ENCODE data around the gene ZDHHC11B. TPM values are rescaled to one million over a fixed set of nuclear protein-coding genes. Genes with fewer than 3 reads are reported as not detected.
"Not testable (repeated sequence)": the region's sequence is repeated elsewhere in the genome, so short reads cannot be mapped to it uniquely, and the experiment has no call there.

The ZDHHC11B gene
- total RNA-seq, 1 donor from 2014 or later, result 0.64 TPM

- not testable (repeated sequence) for H3K4me3 ChIP-seq, H3K27ac ChIP-seq, H3K36me3 ChIP-seq, H3K27me3 ChIP-seq, H3K4me1 ChIP-seq
- peaks cover 0 to 14% of the 10 kb centered on the region in 2 donors for H3K9me3 ChIP-seq
- intact Hi-C loops (cut with DNase I), result loop anchor here (10.0 kb wide), 1 partner anchor 113 kb away; no protein-coding TSS in a partner anchor
- DNase-seq (ENCODE audit: low spot score in 2 of 2), result peak in 1 of 2 donors; percentile 60
These were observed 2.8 kb upstream of the ZDHHC11B start for GRCh38 chr5:787224-787856.

DNA sequence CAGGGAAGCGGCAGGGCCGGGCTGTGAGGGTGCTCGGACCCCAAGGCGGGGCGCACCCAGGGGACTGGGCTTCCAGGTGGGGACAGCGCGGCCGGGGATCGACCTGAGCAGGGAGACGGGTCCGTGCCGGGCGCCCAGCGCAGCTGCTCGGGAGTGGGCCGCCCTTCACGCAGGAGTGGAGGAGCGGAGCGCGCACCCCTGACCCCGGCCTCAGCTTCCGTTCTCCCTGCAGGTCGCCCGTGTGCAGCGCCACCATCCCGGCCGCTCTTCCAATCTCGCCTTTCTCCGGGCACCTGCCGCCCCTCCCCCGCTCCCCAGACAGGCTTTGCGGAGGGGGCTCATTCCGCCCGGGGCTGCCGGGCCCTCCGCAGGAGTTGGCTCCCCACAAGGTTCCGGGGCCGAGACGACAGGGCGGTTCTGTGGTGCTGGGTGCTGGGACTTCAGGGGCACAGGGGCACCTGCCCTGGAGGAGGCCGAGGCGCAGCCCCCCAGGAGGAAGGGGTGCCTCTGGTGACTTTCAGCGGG lies 714 bp upstream of the ZDHHC11B start:
- not testable (repeated sequence) for H3K9me3 ChIP-seq, H3K27me3 ChIP-seq, H3K27ac ChIP-seq, H3K36me3 ChIP-seq, H3K4me1 ChIP-seq
- DNase-seq (ENCODE audit: low spot score in 2 of 2), result peak in 1 of 2 donors; percentile 65
- H3K4me3 ChIP-seq, result peak overlapping the region; percentile 72 to 83
- intact Hi-C loops (cut with DNase I), result loop anchor here (2.0 to 10.0 kb wide), 2 partner anchors 110 to 172 kb away; partner anchors contain the start of gene CEP72

DNA sequence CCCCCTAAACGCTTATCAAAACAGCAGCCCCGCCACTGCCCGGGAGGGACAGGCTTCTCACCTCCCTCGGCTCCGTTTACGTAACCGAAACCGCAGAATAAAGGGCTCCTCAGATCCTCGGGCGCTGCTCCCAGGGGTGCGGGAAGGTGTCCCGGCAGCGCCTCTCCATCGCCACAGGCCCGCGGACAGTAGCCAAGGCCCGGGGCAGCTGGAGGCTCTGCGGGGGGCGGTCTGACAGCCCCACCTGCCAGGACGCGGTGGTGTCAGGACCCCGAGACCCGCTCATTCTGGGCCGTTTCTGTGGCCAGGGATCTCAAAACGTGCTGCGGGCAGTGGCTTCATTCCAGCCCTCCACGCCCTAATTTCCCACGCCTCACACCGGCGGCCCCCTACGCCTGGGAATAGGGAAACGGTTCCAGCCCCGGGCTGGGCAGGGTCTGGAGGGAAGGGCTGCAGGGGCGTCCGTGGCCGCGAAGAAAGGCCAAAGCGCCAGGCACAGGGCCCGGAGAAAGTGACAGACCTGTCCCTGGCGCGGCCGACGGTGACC lies 575 bp downstream of the ZDHHC11B start:
- H3K36me3 ChIP-seq, H3K27me3 ChIP-seq, H3K27ac ChIP-seq, H3K9me3 ChIP-seq, H3K4me1 ChIP-seq: not testable (repeated sequence)
- H3K4me3 ChIP-seq, result peak overlapping the region; percentile 72 to 83
- intact Hi-C loops (cut with DNase I), result loop anchor here (2.0 to 10.0 kb wide), 2 partner anchors 109 to 171 kb away; partner anchors contain the start of gene CEP72
- DNase-seq (ENCODE audit: low spot score in 2 of 2), result peak in 1 of 2 donors; percentile 65

DNA sequence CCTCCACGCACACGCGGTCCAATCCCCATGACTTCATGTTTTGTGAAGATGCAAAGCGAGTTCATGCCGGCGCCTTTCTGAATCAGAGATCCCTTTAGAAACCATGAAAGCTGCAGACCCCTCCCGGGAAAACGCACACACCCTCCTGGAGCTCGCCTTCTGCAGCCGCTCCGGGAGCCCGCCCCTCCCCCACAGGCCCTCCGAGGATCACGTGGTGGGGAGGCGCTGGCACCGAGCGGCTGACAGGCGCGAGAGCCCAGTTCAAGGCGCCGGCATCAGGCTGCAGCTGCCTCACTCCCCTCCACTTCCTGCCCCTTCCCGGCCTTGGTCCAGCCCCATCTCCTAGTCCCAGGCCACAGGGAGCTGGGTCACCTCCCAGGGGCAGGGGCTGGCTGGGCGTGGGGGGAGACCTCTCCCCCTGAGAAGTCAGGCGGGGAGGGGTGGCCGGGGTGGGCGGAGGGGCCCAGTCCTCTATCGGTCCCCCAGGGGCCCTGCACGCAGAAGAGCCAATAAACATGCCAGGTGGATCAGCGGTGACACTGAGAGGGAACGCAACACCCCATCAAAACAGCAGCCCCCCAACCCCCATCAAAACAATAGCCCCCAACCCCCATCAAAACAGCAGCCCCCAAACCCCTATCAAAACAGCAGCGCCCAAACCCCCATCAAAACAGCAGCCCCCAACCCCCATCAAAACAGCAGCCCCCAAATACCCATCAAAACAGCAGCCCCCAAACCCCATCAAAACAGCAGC lies 1.3 kb downstream of the ZDHHC11B start:
- not testable (repeated sequence) for H3K36me3 ChIP-seq, H3K9me3 ChIP-seq, H3K27ac ChIP-seq, H3K4me1 ChIP-seq, H3K27me3 ChIP-seq
- intact Hi-C loops (cut with DNase I), result loop anchor here (10.0 kb wide), 1 partner anchor 108 kb away; no protein-coding TSS in a partner anchor
- H3K4me3 ChIP-seq, result peak overlapping the region; percentile 33 to 83
- DNase-seq (ENCODE audit: low spot score in 2 of 2), result peak in 1 of 2 donors; percentile 62

GRCh38 chr5:782356-782755 lies 2.2 kb downstream of the ZDHHC11B start:
- H3K36me3 ChIP-seq, result not testable (repeated sequence)
- intact Hi-C loops (cut with DNase I), result loop anchor here (10.0 kb wide), 1 partner anchor 108 kb away; no protein-coding TSS in a partner anchor

DNA sequence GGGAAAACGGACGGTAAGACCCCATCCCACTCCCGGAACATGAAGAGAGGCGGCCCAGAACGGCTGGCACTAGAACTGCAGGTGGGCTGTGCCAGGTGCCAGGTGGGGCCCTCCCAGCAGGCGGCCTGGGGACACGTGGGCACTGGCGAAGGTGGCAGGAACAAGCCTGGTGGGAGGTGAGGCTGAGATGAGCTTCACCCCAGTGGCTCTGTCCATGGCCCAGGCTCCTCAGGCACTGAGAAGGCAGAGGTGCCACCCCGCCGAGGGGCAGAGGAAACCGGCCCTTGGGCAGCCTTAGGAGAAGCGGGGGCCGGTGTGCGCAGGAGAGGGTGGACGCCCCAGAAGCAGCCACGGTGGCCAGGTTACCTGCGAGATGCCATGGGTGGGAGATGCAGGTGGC lies 4.0 kb downstream of the ZDHHC11B start:
- not testable (repeated sequence) for H3K27ac ChIP-seq; H3K27me3 ChIP-seq; DNase-seq (ENCODE audit: low spot score in 2 of 2); H3K9me3 ChIP-seq; H3K36me3 ChIP-seq; H3K4me3 ChIP-seq; H3K4me1 ChIP-seq
- intact Hi-C loops (cut with DNase I), result loop anchor here (10.0 kb wide), 1 partner anchor 106 kb away; no protein-coding TSS in a partner anchor

More at GRCh38 chr5:782356-782755, 2.2 kb downstream of the ZDHHC11B start:
- not testable (repeated sequence) for H3K4me1 ChIP-seq; H3K4me3 ChIP-seq; H3K27ac ChIP-seq; H3K27me3 ChIP-seq; H3K9me3 ChIP-seq; DNase-seq (ENCODE audit: low spot score in 2 of 2)

DNA sequence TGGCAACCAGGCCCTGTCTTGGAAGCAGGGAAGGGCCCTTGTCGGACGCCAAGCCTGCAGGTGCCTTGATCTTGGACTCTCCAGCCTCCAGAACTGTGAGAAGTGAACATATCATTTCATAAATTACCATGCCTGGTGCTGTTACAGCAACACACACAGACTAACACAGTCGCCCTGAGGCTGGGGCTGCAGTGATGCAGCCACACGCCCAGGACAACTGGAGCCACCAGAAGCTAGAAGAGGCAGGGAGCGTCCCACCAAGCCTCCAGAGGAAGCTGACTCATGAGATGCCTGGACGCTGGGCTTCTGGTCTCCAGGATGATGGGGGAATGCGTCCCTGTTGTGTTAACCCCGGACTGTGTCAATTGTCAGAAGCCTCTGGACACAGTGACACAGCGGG lies 5.6 kb downstream of the ZDHHC11B start:
- H3K36me3 ChIP-seq; H3K9me3 ChIP-seq; H3K27ac ChIP-seq; DNase-seq (ENCODE audit: low spot score in 2 of 2); H3K4me3 ChIP-seq; intact Hi-C loops (cut with DNase I); H3K4me1 ChIP-seq; H3K27me3 ChIP-seq: not testable (repeated sequence)

DNA sequence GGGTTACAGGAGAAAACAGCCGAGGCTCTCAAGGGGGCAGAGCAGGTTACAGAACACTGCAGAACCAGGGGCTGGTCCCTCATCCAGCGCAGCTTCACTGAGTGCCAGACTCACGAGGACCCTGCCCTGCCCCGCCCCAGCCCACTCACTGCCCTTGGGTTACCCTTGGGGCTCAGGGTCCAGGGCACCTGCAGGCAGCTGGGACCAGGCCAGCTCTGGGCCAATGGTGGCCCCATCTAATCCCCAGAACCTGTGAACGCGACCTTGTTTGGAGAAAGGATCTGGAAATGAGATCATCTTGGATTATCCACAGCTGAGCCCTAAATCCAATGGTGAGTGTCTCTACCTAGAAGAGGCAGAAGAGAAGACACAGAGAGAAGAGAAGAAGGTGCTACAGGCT lies 6.1 kb downstream of the ZDHHC11B start:
- H3K4me1 ChIP-seq; H3K27ac ChIP-seq; H3K36me3 ChIP-seq; DNase-seq (ENCODE audit: low spot score in 2 of 2); H3K27me3 ChIP-seq; intact Hi-C loops (cut with DNase I); H3K4me3 ChIP-seq; H3K9me3 ChIP-seq: not testable (repeated sequence)

- Histone ChIP-seq H3K27me3 (no peaks in the 10 kb centered on the region), H3K27ac (no peak overlapping the region), H3K4me1 (no peaks in the 10 kb centered on the region), H3K36me3 (no peaks in the 10 kb centered on the region), H3K4me3 (no peak overlapping the region), H3K9me3 (no peaks in the 10 kb centered on the region)
- intact Hi-C loops (cut with DNase I), result no loop called here
- no peak for TF ChIP-seq CTCF (IDR thresholded peaks at IDR 0.05)
- DNase-seq (ENCODE audit: low spot score in 2 of 2), result no peak
These were observed 6.8 kb downstream of the ZDHHC11B start for GRCh38 chr5:777756-778161.

Measured in ascending aorta (tissue), 2 donors.